ENCODE measurements around the gene FBXL7.

- TF ChIP-seq, protein P1, sequence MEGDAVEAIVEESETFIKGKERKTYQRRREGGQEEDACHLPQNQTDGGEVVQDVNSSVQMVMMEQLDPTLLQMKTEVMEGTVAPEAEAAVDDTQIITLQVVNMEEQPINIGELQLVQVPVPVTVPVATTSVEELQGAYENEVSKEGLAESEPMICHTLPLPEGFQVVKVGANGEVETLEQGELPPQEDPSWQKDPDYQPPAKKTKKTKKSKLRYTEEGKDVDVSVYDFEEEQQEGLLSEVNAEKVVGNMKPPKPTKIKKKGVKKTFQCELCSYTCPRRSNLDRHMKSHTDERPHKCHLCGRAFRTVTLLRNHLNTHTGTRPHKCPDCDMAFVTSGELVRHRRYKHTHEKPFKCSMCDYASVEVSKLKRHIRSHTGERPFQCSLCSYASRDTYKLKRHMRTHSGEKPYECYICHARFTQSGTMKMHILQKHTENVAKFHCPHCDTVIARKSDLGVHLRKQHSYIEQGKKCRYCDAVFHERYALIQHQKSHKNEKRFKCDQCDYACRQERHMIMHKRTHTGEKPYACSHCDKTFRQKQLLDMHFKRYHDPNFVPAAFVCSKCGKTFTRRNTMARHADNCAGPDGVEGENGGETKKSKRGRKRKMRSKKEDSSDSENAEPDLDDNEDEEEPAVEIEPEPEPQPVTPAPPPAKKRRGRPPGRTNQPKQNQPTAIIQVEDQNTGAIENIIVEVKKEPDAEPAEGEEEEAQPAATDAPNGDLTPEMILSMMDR (IDR thresholded peaks at IDR 0.05), result no peak
- TF ChIP-seq POLR2A (IDR thresholded peaks at IDR 0.05), result no peak
These were observed 145.6 kb downstream of the FBXL7 start for GRCh38 chr5:15645381-15646160.

All from lower leg skin (tissue), 3 donors.